ENCODE data around the gene TTC7B.

Gene TTC7B

GRCh38 chr14:90767899-90768298 is 48.3 kb downstream of the TTC7B start:
- DNase-seq: no peak

- DNase-seq: no peak
These were observed 55.5 kb downstream of the TTC7B start for GRCh38 chr14:90760591-90761316.

GRCh38 chr14:90760078-90760444 is 56.2 kb downstream of the TTC7B start:
- no peak for DNase-seq

- DNase-seq: no peak
These were observed 56.7 kb downstream of the TTC7B start for GRCh38 chr14:90759370-90760077.

GRCh38 chr14:90758959-90759358 is 57.3 kb downstream of the TTC7B start:
- DNase-seq: peak; percentile 15

GRCh38 chr14:90758028-90758889 is 58.0 kb downstream of the TTC7B start:
- peak; percentile 95 for DNase-seq

- DNase-seq: no peak
These were observed 58.8 kb downstream of the TTC7B start for GRCh38 chr14:90757452-90757851.

GRCh38 chr14:90756755-90757345 is 59.4 kb downstream of the TTC7B start:
- no peak for DNase-seq

- DNase-seq: no peak
These were observed 60.4 kb downstream of the TTC7B start for GRCh38 chr14:90755661-90756304.

GRCh38 chr14:90753456-90754005 is 62.7 kb downstream of the TTC7B start:
- no peak for DNase-seq

- no peak for DNase-seq
These were observed 65.5 kb downstream of the TTC7B start for GRCh38 chr14:90750701-90751100.

- no peak for DNase-seq
These were observed 66.0 kb downstream of the TTC7B start for GRCh38 chr14:90750191-90750590.

GRCh38 chr14:90747909-90748308 is 68.3 kb downstream of the TTC7B start:
- no peak for DNase-seq

- DNase-seq: no peak
These were observed 72.4 kb downstream of the TTC7B start for GRCh38 chr14:90743826-90744225.

GRCh38 chr14:90743425-90743824 is 72.8 kb downstream of the TTC7B start:
- DNase-seq: no peak

- DNase-seq: no peak
These were observed 73.5 kb downstream of the TTC7B start for GRCh38 chr14:90742729-90743128.

GRCh38 chr14:90742252-90742651 is 74.0 kb downstream of the TTC7B start:
- no peak for DNase-seq

GRCh38 chr14:90741682-90741946 is 74.6 kb downstream of the TTC7B start:
- no peak for DNase-seq

- no peak for DNase-seq
These were observed 75.1 kb downstream of the TTC7B start for GRCh38 chr14:90740946-90741681.

- no peak for DNase-seq
These were observed 76.1 kb downstream of the TTC7B start for GRCh38 chr14:90740081-90740480.

GRCh38 chr14:90739318-90740068 is 76.7 kb downstream of the TTC7B start:
- DNase-seq: no peak

All from activated naive CD4-positive, alpha-beta T cell treated with anti-CD3 and anti-CD28 coated beads, Interleukin-2, amount 50 U/mL, for 16 hours (primary cell).